GM15510 (cell line): ENCODE measurements around the gene RGS6.
A peak's percentile ranks its signal among the peaks of the same experiment; 100 is the strongest.

Experiments
- POLR2A ChIP-seq: IDR thresholded peaks from 3 replicates; pipeline ENCODE4 v1.6.1; 2011; ENCODE audit warnings: borderline replicate concordance; ENCODE audit not compliant: insufficient read length; ENCODE audit errors: extremely low read depth

Gene RGS6

DNA sequence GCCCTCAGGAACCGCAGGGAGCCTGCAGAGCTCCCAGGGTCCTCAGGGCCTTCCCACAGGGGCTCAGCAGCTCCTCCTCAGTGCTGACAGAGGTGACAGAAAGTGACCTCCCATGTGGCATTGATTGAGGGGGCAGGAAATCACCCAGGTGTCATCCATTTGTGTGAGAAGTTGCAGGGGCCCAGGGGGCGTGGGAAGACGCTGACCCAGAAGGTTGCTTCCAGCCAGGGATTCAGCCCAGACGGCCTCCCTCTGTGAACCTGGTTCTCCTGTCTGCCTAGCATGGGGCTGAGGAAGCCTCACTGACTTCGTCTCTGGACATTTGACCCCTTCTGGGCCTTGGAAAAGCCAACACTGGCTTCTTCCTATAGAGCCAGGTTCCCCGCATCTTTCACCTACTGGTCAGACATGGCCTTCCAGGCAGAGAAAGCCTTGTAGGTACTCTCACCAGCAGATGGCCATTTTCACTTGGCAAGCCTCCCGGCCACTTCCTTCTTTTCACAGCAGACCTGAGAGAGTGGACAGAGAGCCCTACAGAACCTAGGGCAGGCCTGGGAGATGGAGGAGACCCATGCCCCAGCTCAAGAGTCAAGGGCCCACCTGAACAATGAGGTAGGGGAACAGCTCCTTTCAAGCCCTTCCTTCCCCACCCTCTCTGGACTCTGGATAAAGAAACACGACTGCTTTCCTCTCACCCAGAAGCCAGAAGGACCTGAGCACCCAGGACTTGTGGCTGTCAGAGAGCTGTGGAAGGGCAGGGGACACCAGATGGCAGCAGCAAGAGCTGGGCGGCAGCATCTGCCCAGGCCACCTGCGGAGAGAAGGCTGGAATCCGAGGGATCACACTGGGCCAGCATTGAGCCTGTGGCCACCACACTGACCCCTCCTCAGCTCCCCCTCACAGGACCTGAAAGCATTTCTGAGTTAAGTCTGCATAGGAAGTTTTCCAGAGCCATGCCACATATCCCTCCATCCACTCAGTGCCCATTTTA is 583.8 kb downstream of the RGS6 start:
- TF ChIP-seq POLR2A = no peak

DNA sequence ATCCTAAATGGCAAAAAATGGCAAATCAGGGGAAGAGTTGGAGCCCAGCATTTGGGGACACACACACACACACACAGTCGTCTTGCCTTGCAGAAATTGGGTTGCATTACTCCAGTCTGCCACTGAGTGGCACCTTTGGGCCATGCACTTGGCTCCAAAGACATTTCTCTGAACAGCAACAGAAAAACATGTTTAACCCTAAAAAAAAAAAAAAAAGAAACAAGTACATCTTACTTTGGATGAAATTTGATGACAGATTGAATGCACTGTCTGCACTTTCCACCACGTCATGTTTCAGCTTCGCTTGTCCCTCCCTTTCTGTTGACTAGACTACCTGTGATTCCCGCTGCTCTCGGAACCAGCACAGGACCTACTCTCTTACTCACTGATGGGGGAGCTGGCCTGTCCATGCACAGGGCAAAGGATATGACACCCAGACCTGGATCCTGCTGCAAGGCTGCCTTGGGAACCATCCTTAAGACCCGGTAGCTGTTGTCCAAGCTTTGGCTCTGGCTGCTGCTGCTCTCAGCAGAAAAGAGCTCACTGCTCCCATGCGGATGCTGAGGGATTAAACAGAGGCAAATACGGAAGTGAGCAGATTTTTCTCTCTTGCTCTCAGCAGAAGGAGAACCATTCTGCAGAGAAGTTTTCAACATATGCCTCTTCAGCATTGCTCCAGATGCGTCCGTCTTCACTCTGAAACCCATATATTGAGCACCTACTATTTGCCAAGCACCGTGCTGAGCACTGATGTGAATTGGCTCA is 584.9 kb downstream of the RGS6 start:
- TF ChIP-seq POLR2A = no peak

DNA sequence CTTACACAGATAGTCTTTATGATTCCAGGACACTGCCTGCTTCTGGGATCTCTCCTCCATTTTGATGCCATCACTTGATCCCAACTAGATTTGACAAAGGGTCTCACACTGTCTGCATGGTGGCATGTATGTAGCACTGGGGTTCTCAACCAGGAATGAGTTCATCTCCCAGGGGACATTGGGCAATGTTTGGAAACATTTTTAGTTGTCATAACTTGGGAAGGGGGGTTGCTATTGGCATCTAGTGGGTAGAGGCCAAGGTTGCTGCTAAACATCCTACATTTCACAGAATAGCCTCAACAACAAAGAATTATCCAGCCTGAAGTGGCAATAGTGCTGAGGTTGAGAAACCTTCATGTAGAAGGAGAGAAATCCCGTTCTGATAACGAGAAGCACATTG is 585.5 kb downstream of the RGS6 start:
- no peak for TF ChIP-seq POLR2A

DNA sequence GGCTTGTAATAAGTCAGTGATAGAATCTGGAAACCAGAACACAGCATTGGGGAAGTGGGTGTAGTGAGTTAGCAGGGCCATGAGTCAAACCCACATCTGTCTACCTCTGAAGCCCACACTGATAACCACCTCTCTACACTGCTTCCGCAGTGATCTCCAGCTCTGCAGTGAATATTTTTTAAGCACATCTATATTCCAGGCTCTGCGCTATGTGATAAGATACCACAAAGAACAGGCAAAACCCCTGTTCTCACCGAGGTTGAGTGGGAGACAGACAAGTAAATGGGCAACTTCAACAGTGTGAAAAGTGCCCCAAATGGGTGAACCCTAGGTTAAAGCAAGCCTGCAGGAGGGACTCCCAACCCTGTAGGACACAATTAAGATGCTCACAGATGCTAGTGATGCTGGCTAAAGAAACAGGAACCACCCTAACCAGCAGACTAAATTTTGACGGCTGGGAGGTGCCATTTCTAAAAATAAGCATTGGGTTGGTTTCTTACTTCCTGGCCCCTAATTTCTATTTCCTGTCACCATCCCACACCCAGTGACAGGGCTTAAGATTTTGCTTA is 586.7 kb downstream of the RGS6 start:
- peak; percentile 30 for TF ChIP-seq POLR2A

DNA sequence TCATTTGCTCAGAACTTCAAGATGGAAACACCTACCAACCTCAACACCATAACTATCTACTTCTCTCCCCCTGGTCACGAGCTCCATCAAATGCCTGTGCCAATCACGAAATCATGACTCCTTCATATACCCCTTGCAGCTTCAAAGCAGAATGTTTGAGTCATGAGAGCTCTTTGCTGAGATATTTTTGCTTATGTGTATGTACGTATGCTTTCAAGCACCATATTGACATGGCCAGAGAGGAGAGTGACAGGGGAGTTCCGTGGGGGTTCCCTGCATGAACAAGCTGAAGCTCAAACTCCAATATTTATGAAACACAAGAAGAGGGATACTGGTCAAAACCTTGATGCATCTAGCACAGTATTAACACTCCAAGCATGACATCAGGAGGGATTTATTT is 587.3 kb downstream of the RGS6 start:
- TF ChIP-seq POLR2A = no peak

DNA sequence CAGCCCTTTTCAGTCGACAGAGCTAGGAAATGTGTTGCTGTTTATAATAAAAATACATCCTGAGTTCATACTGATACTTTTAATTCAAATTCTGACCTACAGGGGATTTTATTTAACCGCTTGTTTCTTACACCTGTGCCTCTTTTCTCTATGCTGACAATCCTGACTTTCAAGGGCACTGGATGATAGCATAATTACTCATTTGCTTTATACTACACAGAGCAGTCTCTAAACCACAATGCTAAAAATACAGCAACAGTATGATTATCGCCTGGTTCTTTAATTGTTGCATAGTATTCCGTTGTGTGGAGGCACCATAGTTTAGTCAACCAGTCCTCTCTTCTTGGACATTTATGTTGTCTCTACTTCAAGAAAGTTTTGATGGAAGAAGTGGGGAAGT is 588.8 kb downstream of the RGS6 start:
- TF ChIP-seq POLR2A = no peak

DNA sequence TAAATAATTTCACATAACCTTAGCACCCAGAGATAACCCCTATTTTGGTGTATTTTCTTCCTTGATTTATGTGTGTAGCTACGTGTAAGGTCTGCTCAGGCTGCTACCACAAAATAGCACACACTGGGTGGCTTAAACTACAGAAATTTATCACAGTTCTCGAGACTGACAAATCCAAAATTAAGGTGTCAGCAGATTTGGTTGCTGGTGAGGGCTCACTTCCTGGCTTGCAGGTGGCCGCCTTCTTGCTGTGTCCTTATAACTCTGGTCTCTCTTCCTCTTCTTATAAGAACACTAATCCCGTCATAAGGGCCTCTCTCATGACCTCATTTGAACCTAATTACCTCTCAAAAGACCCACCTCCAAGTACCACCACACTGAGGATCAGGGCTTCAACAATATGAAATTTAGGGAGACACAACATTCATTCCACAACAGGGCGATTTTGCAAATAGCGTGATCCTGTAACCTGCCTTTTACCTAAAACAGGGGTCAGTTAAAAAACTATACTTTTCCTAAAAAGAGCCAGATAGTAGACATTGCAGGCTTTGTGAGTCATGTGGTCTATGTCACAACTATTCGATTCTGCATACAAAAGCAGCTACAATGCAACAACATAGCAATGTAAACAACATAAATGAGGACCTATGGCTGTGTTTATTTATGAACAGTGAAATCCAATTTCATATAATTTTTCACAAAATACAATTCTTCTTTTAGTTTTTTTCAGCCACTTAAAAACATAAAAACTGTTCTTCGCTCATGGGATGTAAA is 589.9 kb downstream of the RGS6 start:
- TF ChIP-seq POLR2A = no peak

DNA sequence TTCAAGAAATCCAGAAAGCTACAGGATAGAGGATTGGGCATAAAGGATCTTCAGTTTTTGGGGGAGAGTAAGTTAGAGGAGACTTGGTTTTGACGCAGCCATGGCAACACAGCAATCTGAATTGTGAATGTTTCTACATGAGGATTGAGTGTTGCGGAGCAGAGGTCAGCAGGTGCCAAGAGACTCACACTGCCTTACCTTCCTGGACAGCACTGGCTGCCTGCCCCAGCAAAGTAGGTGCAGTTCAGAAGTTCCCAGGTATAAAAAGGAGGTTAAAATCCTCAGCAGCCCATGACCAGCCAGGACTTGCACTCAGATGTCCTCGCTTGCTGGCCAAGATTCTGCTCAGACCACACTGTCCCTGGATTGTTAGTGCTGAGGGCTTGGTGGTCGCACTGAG is 590.6 kb downstream of the RGS6 start:
- TF ChIP-seq POLR2A = no peak

DNA sequence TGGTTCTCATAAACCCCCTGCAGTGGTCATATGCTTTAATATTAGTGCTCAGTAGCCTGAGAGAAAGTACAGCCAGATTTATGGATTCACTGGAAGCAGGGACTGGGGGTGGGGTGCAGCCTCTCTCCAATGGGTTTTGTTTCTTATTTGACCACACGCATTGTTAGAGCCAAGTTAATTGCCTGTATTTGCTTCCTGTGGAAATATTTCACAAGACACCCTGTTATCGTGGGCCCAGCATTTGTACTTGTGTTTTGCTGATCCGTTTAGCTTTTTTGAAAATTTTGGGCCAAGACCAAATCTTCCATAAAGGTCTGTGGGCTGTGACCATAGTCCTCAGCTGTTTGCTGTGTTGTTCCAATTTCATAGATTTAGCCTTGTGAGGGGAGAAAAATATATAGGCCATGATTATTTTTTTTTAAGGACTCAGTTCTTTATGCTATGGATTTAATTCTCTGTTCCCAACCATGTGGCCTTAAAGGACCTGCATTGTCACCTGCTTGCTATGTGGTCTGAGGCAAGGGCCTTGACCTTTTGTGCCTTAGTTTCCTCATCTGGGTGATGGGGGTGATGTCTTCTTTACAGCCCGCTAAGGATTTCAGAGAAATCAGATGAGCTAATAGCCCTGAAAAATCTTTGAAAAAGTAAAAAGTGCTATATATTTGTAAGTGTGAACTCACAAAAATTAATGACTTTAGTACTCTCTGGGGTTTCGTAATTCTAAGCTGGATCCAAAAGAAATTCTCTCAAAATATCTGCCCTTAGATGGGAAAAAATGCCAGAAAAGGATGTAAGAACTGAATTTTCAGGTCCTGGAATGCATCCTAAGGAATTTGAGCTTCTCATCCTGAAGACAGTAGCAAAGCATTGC is 591.4 kb downstream of the RGS6 start:
- no peak for TF ChIP-seq POLR2A

DNA sequence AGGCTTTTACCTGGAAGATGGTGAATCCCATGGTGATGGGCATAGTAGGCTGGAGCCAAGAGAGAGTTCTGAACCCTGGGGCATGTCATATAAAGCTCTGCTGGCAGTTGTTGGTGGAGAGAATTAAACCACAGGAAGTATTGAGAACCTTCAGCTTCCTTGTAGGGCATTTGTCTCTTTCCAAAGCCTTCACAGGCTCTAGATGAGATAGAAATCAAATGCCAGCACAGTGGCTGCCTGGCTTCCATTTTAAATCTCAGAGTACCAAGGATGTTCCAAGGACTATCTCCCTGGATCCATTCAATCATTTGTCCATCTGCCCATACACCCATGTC is 592.0 kb downstream of the RGS6 start:
- TF ChIP-seq POLR2A = no peak

DNA sequence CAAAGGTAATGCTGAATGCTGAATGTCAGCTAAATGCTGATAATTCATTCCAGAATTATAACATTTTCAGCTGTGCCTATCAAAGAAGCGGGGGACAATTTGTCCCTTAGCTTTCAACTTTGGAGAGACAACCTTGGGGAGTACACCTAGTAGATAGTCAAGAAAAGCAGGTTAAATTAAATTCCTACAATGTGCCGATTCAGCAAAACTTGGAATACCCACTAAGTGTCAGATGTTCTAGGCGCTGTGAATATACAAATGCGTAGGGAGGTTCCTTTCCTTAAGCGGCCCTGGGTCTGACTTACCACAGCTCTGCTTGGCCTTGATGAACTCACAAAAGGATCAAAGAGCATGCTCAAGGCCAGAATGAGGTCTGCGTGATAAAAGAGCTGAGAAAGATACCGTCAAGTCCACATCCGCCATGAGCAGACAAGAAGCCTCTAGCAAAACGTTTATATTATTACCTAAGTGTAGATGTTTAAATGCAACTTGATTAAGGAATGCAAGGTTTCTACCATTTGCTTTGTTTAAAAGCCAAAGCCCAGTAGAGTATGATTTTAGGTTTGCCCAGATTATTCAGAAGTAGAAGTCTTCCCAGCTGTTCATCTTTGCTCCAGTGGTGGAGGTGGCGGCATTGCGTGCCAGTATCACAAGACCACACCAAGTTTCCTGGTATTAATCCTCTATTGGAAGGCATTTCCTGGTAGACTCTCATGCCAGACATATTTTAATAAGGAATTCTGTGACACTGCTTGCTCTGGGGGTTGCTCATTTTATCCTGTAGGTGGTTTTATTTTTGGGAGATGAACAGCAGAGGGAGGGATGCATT is 593.1 kb downstream of the RGS6 start:
- TF ChIP-seq POLR2A = no peak

DNA sequence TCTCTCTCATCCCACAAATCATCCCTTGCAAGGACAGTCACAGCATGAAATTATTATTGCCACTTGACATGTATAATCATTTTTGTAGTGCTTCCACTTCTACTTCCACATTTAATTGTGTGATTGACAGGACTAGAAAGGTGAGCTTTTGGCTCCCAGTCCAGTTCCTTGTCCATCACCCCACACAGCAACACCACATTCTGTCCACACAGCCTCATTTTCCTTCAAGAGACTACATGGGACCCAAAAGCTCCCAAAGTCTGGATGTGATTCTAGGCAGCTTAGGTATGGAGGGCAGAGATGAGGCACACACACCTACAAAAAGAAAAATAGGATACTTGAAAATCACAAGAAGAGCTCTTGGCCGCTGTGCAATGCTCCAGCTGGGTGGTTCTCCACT is 595.4 kb downstream of the RGS6 start:
- no peak for TF ChIP-seq POLR2A

DNA sequence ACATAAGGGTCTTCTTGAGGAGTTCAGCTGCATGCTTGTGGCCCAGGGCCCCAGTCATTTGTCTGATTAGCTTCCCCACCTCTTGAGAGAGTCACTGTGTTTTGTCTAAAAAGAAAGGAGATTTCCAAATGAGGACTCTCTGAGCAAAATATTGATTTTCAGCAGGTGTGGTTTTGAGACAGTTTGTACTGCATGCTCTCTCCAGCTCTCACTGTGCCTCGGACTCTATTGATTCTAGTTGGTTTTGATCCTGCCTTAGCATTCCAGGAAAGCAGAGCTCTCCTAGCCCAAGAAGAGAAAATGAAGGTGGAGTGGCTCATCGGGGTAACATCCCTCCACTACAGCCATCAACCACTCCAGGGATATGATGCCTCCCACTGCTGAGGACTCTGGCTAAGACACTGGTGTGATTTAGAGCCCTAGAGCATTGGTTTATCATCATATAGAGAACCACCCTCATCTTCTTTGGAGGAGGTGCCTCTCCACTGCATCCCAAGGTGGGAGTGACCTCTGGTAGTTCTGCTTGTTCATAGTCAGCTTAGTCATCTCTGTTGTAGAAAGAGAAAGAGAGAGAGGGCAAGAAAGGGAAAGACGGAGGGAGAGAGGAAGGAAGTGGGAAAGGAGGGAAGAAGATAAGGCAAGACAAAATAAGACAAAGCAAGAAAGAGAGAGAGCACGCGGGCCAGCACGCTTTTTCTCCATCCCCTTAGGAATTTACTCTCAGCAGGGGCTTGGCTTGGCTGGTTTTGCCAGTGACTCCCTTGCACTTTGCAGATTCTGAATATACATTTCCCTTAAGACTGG is 596.0 kb downstream of the RGS6 start:
- TF ChIP-seq POLR2A = no peak

DNA sequence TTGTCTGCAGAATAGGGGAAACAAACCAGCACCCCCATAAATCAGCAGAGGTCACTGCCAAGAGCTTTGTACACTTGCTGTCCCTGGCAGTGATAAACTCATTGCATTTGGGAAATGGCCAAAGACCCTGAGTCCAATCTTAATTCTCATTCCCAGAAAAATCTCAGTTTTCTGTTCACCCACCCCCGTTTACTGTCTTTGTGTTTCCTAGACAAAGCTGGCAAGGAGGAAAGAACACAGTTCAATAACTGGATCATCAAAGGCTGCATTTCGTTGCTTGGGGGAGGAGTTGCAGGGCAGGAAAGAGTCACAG is 596.6 kb downstream of the RGS6 start:
- TF ChIP-seq POLR2A = no peak
